Measurements from ENCODE around the gene CD81. TPM values are rescaled to one million over a fixed set of nuclear protein-coding genes. Genes with fewer than 3 reads are reported as not detected.

The CD81 gene
- total RNA-seq, 4 donors from 2014 or later: 110 to 265 (median 125) TPM

GRCh38 chr11:2342981-2343380 lies 34.1 kb upstream of the CD81 start:
- TF ChIP-seq CTCF (IDR thresholded peaks at IDR 0.05) (no peak), POLR2A (IDR thresholded peaks at IDR 0.05) (no peak)
- Histone ChIP-seq H3K4me1 (peaks cover 0 to 14% (median 0%) of the 10 kb centered on the region in 3 donors), H3K4me3 (no peak overlapping the region), H3K36me3 (no peaks in the 10 kb centered on the region), H3K27me3 (peaks cover 0 to 4% (median 0%) of the 10 kb centered on the region in 4 donors), H3K9me3 (no peaks in the 10 kb centered on the region), H3K27ac (no peak overlapping the region)
- 68 to 78% methylated on average over 5 of the region's 5 CpGs for WGBS, 2 donors
- no peak for DNase-seq
- intact Hi-C loops (cut with DNase I): no loop called here

- peaks cover 0 to 1% (median 0%) of the 10 kb centered on the region in 3 donors for H3K9me3 ChIP-seq
- no peak overlapping the region for H3K4me3 ChIP-seq
- no peak for DNase-seq
- WGBS, 2 donors: 79 to 86% methylated on average over 3 to 4 of the region's 4 CpGs
- H3K36me3 ChIP-seq: no peaks in the 10 kb centered on the region
- H3K27me3 ChIP-seq: peaks cover 0 to 4% (median 0%) of the 10 kb centered on the region in 4 donors
- TF ChIP-seq POLR2A (IDR thresholded peaks at IDR 0.05) (no peak), CTCF (IDR thresholded peaks at IDR 0.05) (no peak)
- H3K27ac ChIP-seq: no peak overlapping the region
- intact Hi-C loops (cut with DNase I): no loop called here
- peaks cover 0 to 9% (median 0%) of the 10 kb centered on the region in 3 donors for H3K4me1 ChIP-seq
Observed at GRCh38 chr11:2343502-2343901, 33.6 kb upstream of the CD81 start.

- no peak for DNase-seq
- H3K27me3 ChIP-seq: peaks cover 0 to 11% (median 0%) of the 10 kb centered on the region in 4 donors
- H3K9me3 ChIP-seq: peaks cover 0 to 17% (median 12%) of the 10 kb centered on the region in 3 donors
- TF ChIP-seq POLR2A (IDR thresholded peaks at IDR 0.05) (no peak), CTCF (IDR thresholded peaks at IDR 0.05) (no peak)
- intact Hi-C loops (cut with DNase I): no loop called here
- no peaks in the 10 kb centered on the region for H3K4me1 ChIP-seq
- 71 to 95% methylated on average over 2 of the region's 2 CpGs for WGBS, 2 donors
- H3K27ac ChIP-seq: no peak overlapping the region
- H3K4me3 ChIP-seq: no peak overlapping the region
- H3K36me3 ChIP-seq: no peaks in the 10 kb centered on the region
Observed at GRCh38 chr11:2345050-2345449, 32.1 kb upstream of the CD81 start.

- no peak for DNase-seq
Observed at GRCh38 chr11:2346014-2346413, 31.1 kb upstream of the CD81 start.

More at GRCh38 chr11:2346014-2346413, 31.1 kb upstream of the CD81 start:
- Histone ChIP-seq H3K36me3 (no peaks in the 10 kb centered on the region), H3K4me3 (no peak overlapping the region), H3K27ac (no peak overlapping the region), H3K9me3 (peaks cover 0 to 25% (median 12%) of the 10 kb centered on the region in 3 donors), H3K4me1 (no peaks in the 10 kb centered on the region), H3K27me3 (peaks cover 0 to 20% (median 0%) of the 10 kb centered on the region in 4 donors)
- TF ChIP-seq POLR2A (IDR thresholded peaks at IDR 0.05) (no peak), CTCF (IDR thresholded peaks at IDR 0.05) (no peak)
- intact Hi-C loops (cut with DNase I): no loop called here
- WGBS, 2 donors: 40% methylated on average over 2 of the region's 4 CpGs; no CpG with 5 or more reads in 1 of the 2 donors
